Thyroid gland (tissue), 4 donors: ENCODE measurements around the gene SPTBN1. TPM values are rescaled to one million over a fixed set of nuclear protein-coding genes. Genes with fewer than 3 reads are reported as not detected.

Experiments used
- DNase-seq, 2 donors: peaks; one replicate each; pipeline ENCODE4 v3.0.0-alpha.2; 2019
- H3K27ac ChIP-seq, 3 donors: fragments of 200-600 bp; sonication (generic); 1 replicate in 2 of 3; 2 replicates in 1 of 3; pipeline ENCODE4 v1.5.1; 2016 to 2019; ENCODE audit warnings: mild to moderate bottlenecking in 1 of 3, moderate library complexity in 1 of 3
- H3K27me3 ChIP-seq: fragments of 200-600 bp; sonication (generic); one replicate; pipeline ENCODE4 v1.5.1; 2019
- H3K36me3 ChIP-seq, 2 donors: fragments of 200-600 bp; sonication (generic); one replicate each; pipeline ENCODE4 v1.5.1; 2016 to 2019
- H3K4me1 ChIP-seq, 2 donors: fragments of 200-600 bp; sonication (generic); one replicate each; pipeline ENCODE4 v1.5.1; 2017 to 2019
- H3K4me3 ChIP-seq, 3 donors: fragments of 200-600 bp; sonication (generic); replicated peaks in 1 of 3; 1 replicate in 2 of 3; 2 replicates in 1 of 3; pipeline ENCODE4 v1.5.1; 2016; ENCODE audit warnings: mild to moderate bottlenecking in 1 of 3
- H3K9me3 ChIP-seq: fragments of 200-600 bp; sonication (generic); one replicate; pipeline ENCODE4 v1.5.1; 2017
- POLR2A ChIP-seq, 2 donors: fragments of 450-650 bp; IDR thresholded peaks; one replicate each; pipeline ENCODE4 v1.6.1; 2017; ENCODE audit warnings: antibody characterized with exemption in 2 of 2, mild to moderate bottlenecking in 2 of 2, moderate library complexity in 1 of 2
- WGBS, 2 donors: methylation state at CpG; one replicate each; pipeline ENCODE4 v1.1.5; 2017; 5-methylcytosine and 5-hydroxymethylcytosine counted together
- intact Hi-C: fragments of 100-400 bp; cut with DNase I; formaldehyde crosslinking; loops from one replicate; pipeline ENCODE4 v1.15.1; 2023
- total RNA-seq, 4 donors: library from RNA; depleted of rRNA; stranded (reverse); fragments of >200 nt; gene quantifications; one replicate each; pipeline ENCODE4 v1.2.3, GENCODE V29; 2016
- TF ChIP-seq, protein P1 (sequence below), 6 experiments: fragments of 200-600 bp in 3 of 6; fragments of 450-650 bp in 3 of 6; sonication (generic) in 3 of 6; IDR thresholded peaks; one replicate each; pipeline ENCODE4 v1.5.1; 2016 to 2019; ENCODE audit warnings: antibody characterized with exemption in 6 of 6, mild to moderate bottlenecking in 2 of 6, inconsistent platforms in 1 of 6, moderate library complexity in 1 of 6

The SPTBN1 gene
- total RNA-seq, 4 donors from 2014 or later: 381 to 513 (median 419) TPM

GRCh38 chr2:54432251-54433015 lies 23.7 kb upstream of the SPTBN1 start:
- 30 to 38% methylated on average over 4 of the region's 4 CpGs for WGBS, 2 donors
- peak; percentile 28 to 56 for DNase-seq
- no peaks in the 10 kb centered on the region for H3K36me3 ChIP-seq
- peaks cover 40 to 51% of the 10 kb centered on the region in 2 donors for H3K4me1 ChIP-seq
- intact Hi-C loops: no loop called here
- H3K27ac ChIP-seq: peak overlapping the region; percentile 72 to 81 (median 77)
- no peak overlapping the region for H3K4me3 ChIP-seq
- H3K27me3 ChIP-seq: no peaks in the 10 kb centered on the region
- no peaks in the 10 kb centered on the region for H3K9me3 ChIP-seq
- TF ChIP-seq POLR2A (IDR thresholded peaks at IDR 0.05): no peak
- TF ChIP-seq, protein P1, sequence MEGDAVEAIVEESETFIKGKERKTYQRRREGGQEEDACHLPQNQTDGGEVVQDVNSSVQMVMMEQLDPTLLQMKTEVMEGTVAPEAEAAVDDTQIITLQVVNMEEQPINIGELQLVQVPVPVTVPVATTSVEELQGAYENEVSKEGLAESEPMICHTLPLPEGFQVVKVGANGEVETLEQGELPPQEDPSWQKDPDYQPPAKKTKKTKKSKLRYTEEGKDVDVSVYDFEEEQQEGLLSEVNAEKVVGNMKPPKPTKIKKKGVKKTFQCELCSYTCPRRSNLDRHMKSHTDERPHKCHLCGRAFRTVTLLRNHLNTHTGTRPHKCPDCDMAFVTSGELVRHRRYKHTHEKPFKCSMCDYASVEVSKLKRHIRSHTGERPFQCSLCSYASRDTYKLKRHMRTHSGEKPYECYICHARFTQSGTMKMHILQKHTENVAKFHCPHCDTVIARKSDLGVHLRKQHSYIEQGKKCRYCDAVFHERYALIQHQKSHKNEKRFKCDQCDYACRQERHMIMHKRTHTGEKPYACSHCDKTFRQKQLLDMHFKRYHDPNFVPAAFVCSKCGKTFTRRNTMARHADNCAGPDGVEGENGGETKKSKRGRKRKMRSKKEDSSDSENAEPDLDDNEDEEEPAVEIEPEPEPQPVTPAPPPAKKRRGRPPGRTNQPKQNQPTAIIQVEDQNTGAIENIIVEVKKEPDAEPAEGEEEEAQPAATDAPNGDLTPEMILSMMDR (IDR thresholded peaks at IDR 0.05): no peak

GRCh38 chr2:54434229-54434628 lies 21.9 kb upstream of the SPTBN1 start:
- Histone ChIP-seq H3K9me3 (no peaks in the 10 kb centered on the region), H3K27ac (peak overlapping the region in 1 of 3 donors; percentile 20), H3K27me3 (no peaks in the 10 kb centered on the region), H3K4me3 (no peak overlapping the region), H3K36me3 (no peaks in the 10 kb centered on the region), H3K4me1 (peaks cover 34 to 52% of the 10 kb centered on the region in 2 donors)
- DNase-seq: no peak
- intact Hi-C loops: no loop called here
- TF ChIP-seq, protein P1 (IDR thresholded peaks at IDR 0.05): no peak
- TF ChIP-seq POLR2A (IDR thresholded peaks at IDR 0.05): no peak
- 94 to 96% methylated on average over 4 of the region's 4 CpGs for WGBS, 2 donors

DNA sequence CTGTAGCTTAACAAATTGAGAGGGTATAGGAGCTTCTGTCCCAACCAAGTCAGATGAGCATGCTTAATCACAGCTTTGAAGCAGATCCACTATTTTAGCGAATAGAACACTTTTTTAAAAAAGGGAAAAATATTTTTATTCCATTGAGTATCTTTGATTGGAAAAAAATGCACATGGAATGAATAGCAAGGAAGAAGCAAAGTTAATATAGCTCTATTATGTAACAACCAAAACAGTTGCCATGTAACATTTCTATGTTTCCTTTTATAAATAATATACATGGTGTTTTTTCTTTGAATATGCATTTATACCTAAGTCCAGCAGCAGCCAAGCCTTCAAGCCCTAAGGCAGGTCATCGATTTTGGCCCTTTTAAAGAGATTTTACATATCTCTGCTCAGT lies 21.4 kb upstream of the SPTBN1 start:
- Histone ChIP-seq H3K36me3 (no peaks in the 10 kb centered on the region), H3K27ac (peak overlapping the region in 1 of 3 donors; percentile 20), H3K9me3 (no peaks in the 10 kb centered on the region), H3K4me3 (no peak overlapping the region), H3K4me1 (peaks cover 36 to 52% of the 10 kb centered on the region in 2 donors), H3K27me3 (no peaks in the 10 kb centered on the region)
- TF ChIP-seq, protein P1 (IDR thresholded peaks at IDR 0.05): no peak
- TF ChIP-seq POLR2A (IDR thresholded peaks at IDR 0.05): no peak
- DNase-seq: no peak
- 78 to 83% methylated on average over 2 of the region's 2 CpGs for WGBS, 2 donors
- intact Hi-C loops: no loop called here

DNA sequence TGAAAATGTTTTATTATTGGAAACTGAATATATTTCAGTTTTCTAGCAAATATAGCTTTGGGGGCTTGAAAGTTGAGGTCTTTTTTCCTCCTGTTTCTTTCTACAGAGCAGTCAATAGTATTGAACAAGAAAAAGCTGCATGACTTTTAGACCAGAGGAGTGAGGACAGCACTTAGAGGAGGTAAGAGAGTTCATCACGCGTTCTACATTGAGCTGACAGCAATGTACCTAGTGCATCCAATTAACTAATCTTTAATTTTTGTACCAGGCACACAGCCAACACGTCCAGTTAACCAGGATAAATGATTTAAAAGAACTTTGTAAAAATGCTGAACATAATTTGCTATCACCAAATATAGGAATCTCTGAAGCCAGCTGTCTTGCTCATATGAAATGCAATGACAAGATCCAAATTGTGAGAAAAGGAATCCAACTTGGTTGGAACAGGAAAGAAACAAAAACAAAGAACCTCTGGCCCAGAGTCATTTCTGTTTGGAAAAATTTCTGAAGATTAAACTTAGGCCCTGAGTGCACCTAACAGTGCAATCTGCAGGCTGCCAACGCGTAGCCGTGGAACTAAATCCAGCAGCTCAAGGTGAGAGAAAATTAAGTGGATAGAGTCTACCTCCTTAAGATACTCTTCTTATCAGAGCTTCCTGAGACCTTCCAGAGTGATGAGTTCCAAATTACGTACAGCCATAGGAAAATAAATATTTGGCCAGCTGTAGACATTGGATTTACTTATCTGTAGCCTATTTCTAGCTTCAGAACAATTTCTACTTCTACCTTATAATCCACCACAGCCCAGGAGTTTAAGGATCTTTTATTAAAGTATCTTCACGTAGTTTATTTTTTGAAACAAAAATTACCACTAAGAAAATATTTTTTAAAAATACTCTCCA lies 20.6 kb upstream of the SPTBN1 start:
- DNase-seq: no peak
- TF ChIP-seq, protein P1 (IDR thresholded peaks at IDR 0.05): no peak
- TF ChIP-seq POLR2A (IDR thresholded peaks at IDR 0.05): no peak
- H3K4me3 ChIP-seq: no peak overlapping the region
- WGBS, 2 donors: 81 to 83% methylated on average over 8 of the region's 8 CpGs
- intact Hi-C loops: no loop called here
- H3K9me3 ChIP-seq: no peaks in the 10 kb centered on the region
- peaks cover 36 to 50% of the 10 kb centered on the region in 2 donors for H3K4me1 ChIP-seq
- no peaks in the 10 kb centered on the region for H3K36me3 ChIP-seq
- H3K27ac ChIP-seq: peak overlapping the region in 1 of 3 donors; percentile 44
- H3K27me3 ChIP-seq: no peaks in the 10 kb centered on the region
